CD4-positive, CD25-positive, alpha-beta regulatory T cell (primary cell): ENCODE results near the gene LRP3. TPM values are rescaled to one million over a fixed set of nuclear protein-coding genes. Genes with fewer than 3 reads are reported as not detected.
"Not testable (repeated sequence)": the region's sequence is repeated elsewhere in the genome, so short reads cannot be mapped to it uniquely, and the experiment has no call there.

Experiments
- ATAC-seq, 2 donors: fragments of 150-1000 bp; cut with Tn5 transposase; one replicate each; pipeline ENCODE4 v1.10.0; 2021; ENCODE audit warnings: low read depth in 2 of 2, moderate number of reproducible peaks in 2 of 2, moderate library complexity in 1 of 2
- DNase-seq, 3 donors: peaks; one replicate each; pipeline versions ENCODE4 v3.0.0 to v3.0.0-alpha.2; 2012 to 2022; ENCODE audit warnings: mixed read lengths in 1 of 3
- H3K27ac ChIP-seq: one replicate; pipeline ENCODE4 v1.7.0; 2013; ENCODE audit warnings: mild to moderate bottlenecking, low read length; ENCODE audit not compliant: insufficient read depth, poor library complexity, severe bottlenecking
- H3K27me3 ChIP-seq: one replicate; pipeline ENCODE4 v1.7.0; 2013; ENCODE audit warnings: low read length; ENCODE audit not compliant: control insufficient read depth, insufficient read depth
- H3K36me3 ChIP-seq: one replicate; pipeline ENCODE4 v1.7.0; 2013; ENCODE audit warnings: mild to moderate bottlenecking, low read length, moderate library complexity; ENCODE audit not compliant: control insufficient read depth, insufficient read depth
- H3K4me1 ChIP-seq: 2 replicates; pipeline ENCODE4 v1.7.0; 2013; ENCODE audit warnings: mild to moderate bottlenecking, low read length; ENCODE audit not compliant: insufficient read depth, control insufficient read depth, poor library complexity, severe bottlenecking
- H3K4me3 ChIP-seq: one replicate; pipeline ENCODE4 v1.7.0; 2013; ENCODE audit warnings: low read depth, mild to moderate bottlenecking, low read length, moderate library complexity
- H3K9me3 ChIP-seq, 2 experiments: 1 replicate in 1 of 2; 2 replicates in 1 of 2; pipeline ENCODE4 v1.7.0; 2013; ENCODE audit warnings: low read length in 2 of 2, mild to moderate bottlenecking in 1 of 2, moderate library complexity in 1 of 2; ENCODE audit not compliant: control insufficient read depth in 2 of 2
- H3K27ac Mint-ChIP-seq, 3 donors: one replicate each; pipeline ENCODE4 v1.8.0; 2020 to 2022; ENCODE audit warnings: mild to moderate bottlenecking in 3 of 3, mixed read lengths in 3 of 3, moderate library complexity in 2 of 3
- H3K27me3 Mint-ChIP-seq: one replicate; pipeline ENCODE4 v1.8.0; 2022; ENCODE audit warnings: mild to moderate bottlenecking, mixed read lengths
- H3K36me3 Mint-ChIP-seq: one replicate; pipeline ENCODE4 v1.8.0; 2020; ENCODE audit warnings: mixed read lengths
- H3K4me1 Mint-ChIP-seq, 4 donors: one replicate each; pipeline ENCODE4 v1.8.0; 2020 to 2022; ENCODE audit warnings: mixed read lengths in 4 of 4, mild to moderate bottlenecking in 1 of 4
- H3K4me3 Mint-ChIP-seq, 4 donors: one replicate each; pipeline ENCODE4 v1.8.0; 2020 to 2022; ENCODE audit warnings: mild to moderate bottlenecking in 4 of 4, mixed read lengths in 4 of 4, moderate library complexity in 3 of 4
- H3K9me3 Mint-ChIP-seq, 7 donors: one replicate each; pipeline ENCODE4 v1.8.0; 2020 to 2022; ENCODE audit warnings: mixed read lengths in 7 of 7, mild to moderate bottlenecking in 3 of 7, moderate library complexity in 2 of 7
- polyA plus RNA-seq, 4 donors: library from polyadenylated mRNA; unstranded; fragments of 300-500 nt; fragmentation: Illumina TruSeq; gene quantifications; one replicate each; pipeline ENCODE4 v1.2.3, GENCODE V29; 2021
- total RNA-seq: library from RNA; stranded (reverse); gene quantifications from one replicate; pipeline ENCODE4 v1.2.3, GENCODE V29; 2022

LRP3 gene
- total and polyA plus RNA-seq, 5 donors from 2014 or later, result not detected

GRCh38 chr19:33156334-33156733, 37.8 kb upstream of the LRP3 start:
- Mint-ChIP-seq H3K4me1 (peaks cover 6 to 29% (median 16%) of the 10 kb centered on the region in 4 donors), H3K9me3 (no peaks in the 10 kb centered on the region), H3K27me3 (peaks cover 4% of the 10 kb centered on the region), H3K27ac (no peak overlapping the region), H3K36me3 (no peaks in the 10 kb centered on the region), H3K4me3 (no peak overlapping the region)
- Histone ChIP-seq H3K4me3 (no peak overlapping the region), H3K27me3 (no peaks in the 10 kb centered on the region), H3K4me1 (peaks cover 21% of the 10 kb centered on the region), H3K9me3 (no peaks in the 10 kb centered on the region), H3K27ac (no peak overlapping the region), H3K36me3 (no peaks in the 10 kb centered on the region)
- DNase-seq, result no peak
- ATAC-seq, result no peak

GRCh38 chr19:33157906-33158305, 36.2 kb upstream of the LRP3 start:
- Mint-ChIP-seq H3K27ac (peak overlapping the region; percentile 32 to 56 (median 50)), H3K4me3 (peak overlapping the region in 1 of 4 donors; percentile 47)
- DNase-seq, result no peak

DNA sequence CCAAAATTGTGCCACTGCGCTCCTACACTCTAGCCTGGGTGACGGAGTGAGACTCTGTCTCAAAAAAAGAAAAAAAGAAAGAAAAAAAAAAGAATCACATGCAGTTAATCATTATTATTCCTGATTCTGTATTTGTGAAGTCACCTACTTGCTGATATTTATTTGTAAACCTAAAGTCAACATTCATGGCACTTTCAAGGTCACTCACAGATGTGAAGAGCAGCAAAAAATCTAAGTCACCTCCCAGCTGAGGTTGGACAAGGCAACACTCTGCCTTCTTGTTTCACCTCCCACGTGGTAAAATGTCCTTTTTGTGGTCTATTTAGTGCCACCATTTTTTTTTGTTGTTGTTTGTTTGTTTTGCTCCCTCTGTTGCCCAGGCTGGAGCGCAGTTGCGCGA, 35.8 kb upstream of the LRP3 start:
- Mint-ChIP-seq H3K27me3 (no peaks in the 10 kb centered on the region), H3K9me3 (no peaks in the 10 kb centered on the region), H3K4me1 (peaks cover 6 to 32% (median 18%) of the 10 kb centered on the region in 4 donors), H3K36me3 (no peaks in the 10 kb centered on the region), H3K4me3 (no peak overlapping the region), H3K27ac (peak overlapping the region in 1 of 3 donors; percentile 56)
- DNase-seq (no peak), ATAC-seq (no peak)
- Histone ChIP-seq H3K4me3 (no peak overlapping the region), H3K27ac (no peak overlapping the region), H3K4me1 (peaks cover 22% of the 10 kb centered on the region), H3K9me3 (no peaks in the 10 kb centered on the region), H3K27me3 (no peaks in the 10 kb centered on the region), H3K36me3 (no peaks in the 10 kb centered on the region)

More at GRCh38 chr19:33157906-33158305, 36.2 kb upstream of the LRP3 start:
- H3K4me1 Mint-ChIP-seq, result peaks cover 6 to 32% (median 18%) of the 10 kb centered on the region in 4 donors
- no peaks in the 10 kb centered on the region for H3K27me3 Mint-ChIP-seq
- Histone ChIP-seq H3K27ac (no peak overlapping the region), H3K9me3 (no peaks in the 10 kb centered on the region), H3K4me1 (peaks cover 22% of the 10 kb centered on the region), H3K27me3 (no peaks in the 10 kb centered on the region), H3K36me3 (no peaks in the 10 kb centered on the region), H3K4me3 (no peak overlapping the region)
- no peaks in the 10 kb centered on the region for H3K9me3 Mint-ChIP-seq
- no peaks in the 10 kb centered on the region for H3K36me3 Mint-ChIP-seq
- ATAC-seq, result no peak

DNA sequence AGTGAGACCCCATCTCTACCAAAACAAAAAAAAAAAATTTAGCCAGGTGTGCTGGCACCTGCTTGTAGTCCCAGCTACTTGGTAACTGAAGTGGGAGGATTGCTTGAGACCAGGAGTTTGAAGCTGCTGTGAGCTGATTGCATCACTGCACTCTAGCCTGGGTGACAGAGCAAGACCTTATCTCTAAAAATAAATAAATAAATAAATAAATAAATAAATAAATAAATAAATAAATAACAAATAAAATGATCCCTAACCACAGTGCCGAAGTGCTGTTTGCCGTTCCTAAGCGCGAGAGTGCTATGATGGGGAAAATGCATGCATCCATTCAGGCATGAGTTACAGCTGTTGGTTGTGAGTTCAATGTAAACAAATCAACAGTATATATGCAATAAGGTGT, 35.0 kb upstream of the LRP3 start:
- Mint-ChIP-seq H3K36me3 (peaks cover 3% of the 10 kb centered on the region), H3K4me3 (no peak overlapping the region), H3K27me3 (no peaks in the 10 kb centered on the region), H3K9me3 (no peaks in the 10 kb centered on the region), H3K27ac (peak overlapping the region in 1 of 3 donors; percentile 87), H3K4me1 (peaks cover 6 to 32% (median 18%) of the 10 kb centered on the region in 4 donors)
- ATAC-seq (no peak), DNase-seq (no peak)
- Histone ChIP-seq H3K4me1 (peaks cover 22% of the 10 kb centered on the region), H3K9me3 (no peaks in the 10 kb centered on the region), H3K27ac (no peak overlapping the region), H3K4me3 (no peak overlapping the region), H3K36me3 (no peaks in the 10 kb centered on the region), H3K27me3 (no peaks in the 10 kb centered on the region)

- Mint-ChIP-seq H3K27me3 (no peaks in the 10 kb centered on the region), H3K4me3 (peak overlapping the region in 1 of 4 donors; percentile 42), H3K36me3 (peaks cover 5% of the 10 kb centered on the region), H3K9me3 (no peaks in the 10 kb centered on the region), H3K4me1 (peaks cover 6 to 32% (median 18%) of the 10 kb centered on the region in 4 donors), H3K27ac (peak overlapping the region; percentile 65 to 96 (median 87))
- no peak overlapping the region for H3K27ac ChIP-seq
- no peaks in the 10 kb centered on the region for H3K27me3 ChIP-seq
- H3K4me3 ChIP-seq, result peak overlapping the region; percentile 60
- no peaks in the 10 kb centered on the region for H3K9me3 ChIP-seq
- DNase-seq (no peak), ATAC-seq (no peak)
- peaks cover 22% of the 10 kb centered on the region for H3K4me1 ChIP-seq
- no peaks in the 10 kb centered on the region for H3K36me3 ChIP-seq
Measured at GRCh38 chr19:33159893-33160292, 34.2 kb upstream of the LRP3 start.

DNA sequence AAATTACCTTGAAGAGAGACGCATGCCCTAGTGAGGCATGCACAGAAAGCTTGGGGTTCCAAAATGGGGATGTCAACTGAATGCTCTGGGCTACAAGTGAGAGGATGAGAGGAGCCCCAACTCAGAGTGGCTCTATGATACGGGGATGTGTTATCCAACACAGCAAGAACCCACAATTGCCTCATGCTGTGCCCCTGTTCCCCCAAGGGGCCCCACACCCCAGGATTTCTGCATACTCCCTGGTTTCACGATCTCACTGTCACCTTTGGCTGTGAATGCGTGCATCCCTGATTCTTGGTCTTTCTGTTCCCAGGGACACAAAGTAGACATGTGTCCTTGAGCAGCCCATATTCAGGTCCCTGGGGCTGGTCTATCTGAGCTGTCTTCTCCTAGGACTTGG, 32.9 kb upstream of the LRP3 start:
- H3K36me3 Mint-ChIP-seq, result peaks cover 5% of the 10 kb centered on the region
- ATAC-seq, result no peak
- peaks cover 22% of the 10 kb centered on the region for H3K4me1 ChIP-seq
- H3K27ac Mint-ChIP-seq, result peak overlapping the region; percentile 65 to 87 (median 66)
- H3K9me3 Mint-ChIP-seq, result no peaks in the 10 kb centered on the region
- peaks cover 6 to 32% (median 18%) of the 10 kb centered on the region in 4 donors for H3K4me1 Mint-ChIP-seq
- H3K4me3 ChIP-seq, result no peak overlapping the region
- H3K27me3 Mint-ChIP-seq, result no peaks in the 10 kb centered on the region
- no peak overlapping the region for H3K27ac ChIP-seq
- no peaks in the 10 kb centered on the region for H3K36me3 ChIP-seq
- no peak overlapping the region for H3K4me3 Mint-ChIP-seq
- no peaks in the 10 kb centered on the region for H3K9me3 ChIP-seq
- no peak for DNase-seq
- H3K27me3 ChIP-seq, result no peaks in the 10 kb centered on the region

DNA sequence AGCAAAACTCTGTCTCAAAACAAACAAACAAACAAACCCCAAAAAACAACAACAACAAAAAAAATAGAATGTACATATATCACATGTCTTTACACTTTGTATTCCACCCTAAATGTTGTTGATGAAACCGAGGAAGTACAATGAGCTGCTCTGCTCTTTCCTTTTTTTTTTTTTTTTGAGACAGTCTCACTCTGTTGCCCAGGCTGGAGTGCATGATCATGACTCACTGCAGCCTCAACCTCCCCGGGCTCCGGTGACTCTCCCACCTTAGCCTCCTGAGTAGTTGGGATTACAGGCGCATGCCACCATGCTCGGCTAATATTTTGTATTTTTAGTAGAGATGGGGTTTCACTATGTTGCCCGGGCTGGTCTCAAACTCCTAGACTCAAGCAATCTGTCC, 30.6 kb upstream of the LRP3 start:
- Mint-ChIP-seq H3K36me3 (peaks cover 5% of the 10 kb centered on the region), H3K4me1 (peaks cover 9 to 24% (median 13%) of the 10 kb centered on the region in 4 donors), H3K27me3 (no peaks in the 10 kb centered on the region), H3K9me3 (peaks cover 0 to 5% (median under 1%) of the 10 kb centered on the region in 7 donors), H3K27ac (no peak overlapping the region), H3K4me3 (no peak overlapping the region)
- no peak for DNase-seq
- H3K36me3 ChIP-seq, result no peaks in the 10 kb centered on the region
- H3K4me1 ChIP-seq, result peaks cover 15% of the 10 kb centered on the region
- peaks cover 0 to 4% of the 10 kb centered on the region in 2 experiments for H3K9me3 ChIP-seq
- no peaks in the 10 kb centered on the region for H3K27me3 ChIP-seq
- no peak overlapping the region for H3K4me3 ChIP-seq
- ATAC-seq, result no peak
- no peak overlapping the region for H3K27ac ChIP-seq

DNA sequence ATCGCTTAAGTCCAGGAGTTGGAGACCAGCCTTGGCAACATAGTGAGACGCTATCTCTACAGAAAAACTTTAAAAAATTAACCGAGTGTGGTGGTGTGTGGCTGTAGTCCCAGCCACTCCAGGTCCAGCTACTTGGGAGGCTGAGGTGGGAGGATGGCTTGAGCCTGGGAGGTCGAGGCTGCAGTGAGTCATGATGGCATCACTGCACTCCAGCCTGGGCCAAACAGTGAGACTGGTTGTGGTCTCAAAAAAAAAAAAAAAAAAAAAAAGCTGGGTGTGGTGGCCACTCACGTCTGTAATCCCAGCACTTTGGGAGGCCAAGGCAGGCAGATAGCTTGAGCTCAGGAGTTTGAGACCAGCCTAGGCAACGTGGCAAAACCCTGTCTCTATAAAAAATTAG, 28.1 kb upstream of the LRP3 start:
- peaks cover 10% of the 10 kb centered on the region for H3K36me3 Mint-ChIP-seq
- not testable (repeated sequence) for H3K4me1 ChIP-seq, H3K27me3 Mint-ChIP-seq, H3K27me3 ChIP-seq, H3K27ac ChIP-seq, H3K9me3 ChIP-seq, ATAC-seq, DNase-seq, H3K9me3 Mint-ChIP-seq, H3K36me3 ChIP-seq, H3K4me3 Mint-ChIP-seq, H3K4me3 ChIP-seq
- peak overlapping the region in 1 of 3 donors; percentile 48 for H3K27ac Mint-ChIP-seq
- peaks cover 5 to 14% (median 10%) of the 10 kb centered on the region in 4 donors for H3K4me1 Mint-ChIP-seq
